B cell (primary cell): ENCODE results near the gene FAM204A. TPM values are rescaled to one million over a fixed set of nuclear protein-coding genes. Genes with fewer than 3 reads are reported as not detected.
A peak's percentile ranks its signal among the peaks of the same experiment; 100 is the strongest.

ENCODE experiments used
- ATAC-seq: fragments of 200-7000 bp; cut with Tn5 transposase; one replicate; pipeline ENCODE4 v1.10.0; 2021; ENCODE audit warnings: low read depth, mild to moderate bottlenecking, moderate number of reproducible peaks, moderate library complexity
- CTCF ChIA-PET: fragments of 350-600 bp; sonication (Branson Sonifier 250); formaldehyde crosslinking; loops from one replicate; lab custom pipeline; 2021; ENCODE audit warnings: antibody characterized with exemption, inconsistent platforms; lab: Charles Lee
- POLR2A ChIA-PET: fragments of 350-600 bp; sonication (Branson Sonifier 250); formaldehyde crosslinking; loops from one replicate; lab custom pipeline; 2021; ENCODE audit warnings: antibody characterized with exemption; lab: Charles Lee
- DNase-seq: peaks from one replicate; pipeline ENCODE4 v3.0.0; 2013
- H2AFZ ChIP-seq: 2 replicates; pipeline ENCODE4 v1.6.1; 2012; ENCODE audit warnings: mild to moderate bottlenecking, low read depth, low read length; ENCODE audit not compliant: insufficient read depth, poor library complexity, severe bottlenecking
- H3K27ac ChIP-seq, 2 donors: 1 replicate in 1 of 2; 2 replicates in 1 of 2; pipeline ENCODE4 v1.5.1; 2012 to 2013; ENCODE audit warnings: low read length in 2 of 2, mild to moderate bottlenecking in 2 of 2, moderate library complexity in 1 of 2
- H3K27me3 ChIP-seq, 4 experiments: fragments of 200-600 bp in 1 of 4; sonication (generic) in 1 of 4; replicated peaks in 1 of 4; 1 replicate in 2 of 4; 2 replicates in 2 of 4; pipeline versions ENCODE4 v1.6.1 to v1.7.0; 2013 to 2016; ENCODE audit warnings: low read length in 3 of 4, mild to moderate bottlenecking in 2 of 4, mixed read lengths in 1 of 4, moderate library complexity in 1 of 4; ENCODE audit not compliant: insufficient read depth in 4 of 4, control insufficient read depth in 3 of 4; ENCODE audit errors: control extremely low read depth in 1 of 4
- H3K36me3 ChIP-seq, 2 experiments: replicated peaks in 1 of 2; 1 replicate in 1 of 2; 2 replicates in 1 of 2; pipeline versions ENCODE4 v1.6.1 to v1.7.1; 2013; ENCODE audit warnings: low read length in 1 of 2; ENCODE audit not compliant: insufficient read depth in 2 of 2, control insufficient read depth in 1 of 2; ENCODE audit errors: control extremely low read depth in 1 of 2, extremely low read depth in 1 of 2
- H3K4me1 ChIP-seq, 2 donors: fragments of 200-600 bp in 1 of 2; sonication (generic) in 1 of 2; 1 replicate in 1 of 2; 2 replicates in 1 of 2; pipeline versions ENCODE4 v1.5.1 to v1.6.1; 2013 to 2017; ENCODE audit warnings: low read length in 2 of 2; ENCODE audit not compliant: control insufficient read depth in 2 of 2, insufficient read depth in 2 of 2
- H3K4me2 ChIP-seq: replicated peaks from 2 replicates; pipeline ENCODE3; 2012; ENCODE audit warnings: mild to moderate bottlenecking, low read depth, low read length; ENCODE audit not compliant: poor library complexity, severe bottlenecking
- H3K4me3 ChIP-seq, 5 experiments: fragments of 200-600 bp in 1 of 5; sonication (generic) in 1 of 5; 1 replicate in 3 of 5; 2 replicates in 2 of 5; pipeline versions ENCODE4 v1.5.1 to v1.7.0; 2011 to 2016; ENCODE audit warnings: low read length in 4 of 5, mild to moderate bottlenecking in 4 of 5, low read depth in 2 of 5, control low read depth in 1 of 5, moderate library complexity in 1 of 5; ENCODE audit not compliant: insufficient read depth in 1 of 5; ENCODE audit errors: control extremely low read depth in 1 of 5, extremely low read depth in 1 of 5
- H3K79me2 ChIP-seq: fragments of 200-600 bp; sonication (generic); one replicate; pipeline ENCODE4 v1.6.0; 2016; ENCODE audit warnings: low read length; ENCODE audit not compliant: control insufficient read depth, insufficient read depth
- H3K9ac ChIP-seq: fragments of 200-600 bp; sonication (generic); 2 replicates; pipeline ENCODE4 v1.6.1; 2017; ENCODE audit warnings: mild to moderate bottlenecking, low read length, moderate library complexity
- H3K9me3 ChIP-seq, 3 donors: one replicate each; pipeline versions ENCODE4 v1.6.1 to v1.7.1; 2013; ENCODE audit warnings: low read length in 2 of 3; ENCODE audit not compliant: control insufficient read depth in 2 of 3, insufficient read depth in 1 of 3; ENCODE audit errors: control extremely low read depth in 1 of 3
- H4K20me1 ChIP-seq: 2 replicates; pipeline ENCODE4 v1.6.0; 2012; ENCODE audit warnings: mild to moderate bottlenecking, low read length; ENCODE audit not compliant: insufficient read depth, control insufficient read depth, poor library complexity, severe bottlenecking
- H3K27ac Mint-ChIP-seq: one replicate; pipeline ENCODE4 v1.8.0; 2021; ENCODE audit warnings: mixed read lengths
- H3K27me3 Mint-ChIP-seq: one replicate; pipeline ENCODE4 v1.8.0; 2021; ENCODE audit warnings: mixed read lengths
- H3K4me1 Mint-ChIP-seq: one replicate; pipeline ENCODE4 v1.8.0; 2021; ENCODE audit warnings: mixed read lengths
- H3K4me3 Mint-ChIP-seq: one replicate; pipeline ENCODE4 v1.8.0; 2021; ENCODE audit warnings: mixed read lengths
- H3K9me3 Mint-ChIP-seq: one replicate; pipeline ENCODE4 v1.8.0; 2022; ENCODE audit warnings: mixed read lengths; ENCODE audit not compliant: insufficient read depth
- CTCF ChIP-seq: fragments of 200-600 bp; IDR thresholded peaks from one replicate; pipeline ENCODE4 v1.8.0; 2022; ENCODE audit warnings: antibody characterized with exemption, mild to moderate bottlenecking
- EZH2 ChIP-seq: IDR thresholded peaks from 2 replicates; pipeline ENCODE4 v1.6.1; 2012; ENCODE audit warnings: borderline replicate concordance, low read depth, mild to moderate bottlenecking, moderate library complexity, low read length; ENCODE audit not compliant: insufficient read depth, poor library complexity, severe bottlenecking
- WGBS: methylation state at CpG from one replicate; pipeline ENCODE4 v1.1.5; 2013; ENCODE audit warnings: missing lambda C conversion rate; ENCODE audit not compliant: insufficient coverage; 5-methylcytosine and 5-hydroxymethylcytosine counted together
- intact Hi-C: fragments of 100-400 bp; cut with micrococcal nuclease; formaldehyde crosslinking; loops from one replicate; pipeline ENCODE4 v1.10.0; 2022
- polyA plus RNA-seq: library from polyadenylated mRNA; depleted of rRNA; stranded (reverse); fragments of >200 nt; gene quantifications from 2 replicates; pipeline ENCODE4 v1.2.3, GENCODE V29; 2012
- total RNA-seq, 2 donors: library from RNA; stranded (reverse); fragments of 120-200 nt in 1 of 2; gene quantifications; 1 replicate in 1 of 2; 2 replicates in 1 of 2; pipeline versions ENCODE4 v1.2.3 to v1.2.4, GENCODE V29; 2013 to 2022

The FAM204A gene
- total and polyA plus RNA-seq, 2 donors (not counting 1 experiment from before 2014, with no cell fraction given) = 14.2 to 79.8 TPM

GRCh38 chr10:118259288-118259906 lies 82.7 kb downstream of the FAM204A start:
- H3K4me1 Mint-ChIP-seq = no peaks in the 10 kb centered on the region
- Histone ChIP-seq H3K4me1 (no peaks in the 10 kb centered on the region), H3K27me3 (peaks cover 0 to 17% (median 5%) of the 10 kb centered on the region in 4 experiments), H2AFZ (no peak overlapping the region), H3K79me2 (no peaks in the 10 kb centered on the region), H3K4me2 (no peak overlapping the region), H3K9ac (no peak overlapping the region), H3K36me3 (no peaks in the 10 kb centered on the region), H3K27ac (no peak overlapping the region), H3K4me3 (no peak overlapping the region), H4K20me1 (no peaks in the 10 kb centered on the region), H3K9me3 (no peaks in the 10 kb centered on the region)
- no peak for TF ChIP-seq EZH2
- peak; percentile 32 for TF ChIP-seq CTCF
- 0% methylated on average over 2 of the region's 4 CpGs for WGBS
- no peak overlapping the region for H3K27ac Mint-ChIP-seq
- intact Hi-C loops = no loop called here
- no peak overlapping the region for H3K4me3 Mint-ChIP-seq
- DNase-seq = no peak
- H3K9me3 Mint-ChIP-seq = no peaks in the 10 kb centered on the region
- ATAC-seq = no peak
- ChIA-PET POLR2A (no interaction called here), CTCF (interaction anchor here (1.8 to 2.2 kb wide), 2 partner anchors 9 to 762 kb away, joined by 3 to 7 read pairs; no protein-coding TSS in a partner anchor)
- H3K27me3 Mint-ChIP-seq = peaks cover 32% of the 10 kb centered on the region

- peaks cover 37% of the 10 kb centered on the region for H3K27me3 Mint-ChIP-seq
- TF ChIP-seq CTCF = no peak
- TF ChIP-seq EZH2 = no peak
- ATAC-seq (no peak), DNase-seq (no peak)
- Histone ChIP-seq H3K79me2 (no peaks in the 10 kb centered on the region), H3K9ac (no peak overlapping the region), H3K36me3 (no peaks in the 10 kb centered on the region), H3K9me3 (no peaks in the 10 kb centered on the region), H2AFZ (no peak overlapping the region), H3K27ac (no peak overlapping the region), H3K4me2 (no peak overlapping the region), H4K20me1 (no peaks in the 10 kb centered on the region), H3K4me1 (no peaks in the 10 kb centered on the region), H3K27me3 (peaks cover 0 to 22% (median 5%) of the 10 kb centered on the region in 4 experiments), H3K4me3 (no peak overlapping the region)
- intact Hi-C loops = no loop called here
- CTCF ChIA-PET = interaction anchor here (1.8 to 2.2 kb wide), 2 partner anchors 8 to 761 kb away, joined by 3 to 7 read pairs; no protein-coding TSS in a partner anchor
- POLR2A ChIA-PET = no interaction called here
- no peak overlapping the region for H3K4me3 Mint-ChIP-seq
- H3K9me3 Mint-ChIP-seq = no peaks in the 10 kb centered on the region
- H3K27ac Mint-ChIP-seq = no peak overlapping the region
- no CpG with 5 or more reads among the region's 3 CpGs for WGBS
- H3K4me1 Mint-ChIP-seq = no peaks in the 10 kb centered on the region
Observed at GRCh38 chr10:118258285-118258684, 83.8 kb downstream of the FAM204A start.
